Prostate gland (tissue), 2 donors: ENCODE results near the gene SRPK3. TPM values are rescaled to one million over a fixed set of nuclear protein-coding genes. Genes with fewer than 3 reads are reported as not detected.
"Not testable (repeated sequence)": the region's sequence is repeated elsewhere in the genome, so short reads cannot be mapped to it uniquely, and the experiment has no call there.

Experiments
- DNase-seq: peaks from one replicate; pipeline ENCODE4 v3.0.0-alpha.2; 2019; ENCODE audit warnings: low spot score
- H3K27ac ChIP-seq, 2 donors: fragments of 200-600 bp; sonication (generic); 2 replicates each; pipeline ENCODE4 v1.5.1; 2017 to 2019
- H3K27me3 ChIP-seq: fragments of 200-600 bp; sonication (generic); replicated peaks from 2 replicates; pipeline ENCODE4 v1.5.1; 2019; ENCODE audit not compliant: insufficient read depth
- H3K36me3 ChIP-seq, 2 donors: fragments of 200-600 bp; sonication (generic); 1 replicate in 1 of 2; 2 replicates in 1 of 2; pipeline versions ENCODE4 v1.5.1 to v1.8.1; 2017 to 2019
- H3K4me1 ChIP-seq: fragments of 200-600 bp; sonication (generic); replicated peaks from 2 replicates; pipeline ENCODE4 v1.5.1; 2019
- H3K4me3 ChIP-seq, 2 donors: fragments of 200-600 bp; sonication (generic); 2 replicates each; pipeline ENCODE4 v1.5.1; 2017 to 2019
- H3K9me3 ChIP-seq: fragments of 200-600 bp; sonication (generic); 2 replicates; pipeline ENCODE4 v1.5.1; 2017
- POLR2A ChIP-seq: fragments of 450-650 bp; IDR thresholded peaks from one replicate; pipeline ENCODE4 v1.6.1; 2016; ENCODE audit warnings: antibody characterized with exemption, mild to moderate bottlenecking
- POLR2AphosphoS5 ChIP-seq: sonication (generic); formaldehyde crosslinking; IDR thresholded peaks from one replicate; pipeline ENCODE4 v1.6.1; 2017; ENCODE audit warnings: antibody characterized with exemption
- WGBS: methylation state at CpG from one replicate; pipeline ENCODE4 v1.1.5; 2018; 5-methylcytosine and 5-hydroxymethylcytosine counted together
- intact Hi-C: fragments of 100-400 bp; cut with DNase I; formaldehyde crosslinking; loops from one replicate; pipeline ENCODE4 v1.14.2; 2022
- total RNA-seq, 2 donors: library from RNA; depleted of rRNA; stranded (reverse); fragments of >200 nt; gene quantifications; one replicate each; pipeline ENCODE4 v1.1.0, GENCODE V29; 2016
- TF ChIP-seq, protein P1 (sequence below), 4 experiments: fragments of 200-600 bp in 2 of 4; fragments of 450-650 bp in 2 of 4; sonication (generic) in 2 of 4; IDR thresholded peaks; 1 replicate in 3 of 4; 2 replicates in 1 of 4; pipeline ENCODE4 v1.5.1; 2016 to 2019; ENCODE audit warnings: antibody characterized with exemption in 4 of 4, mild to moderate bottlenecking in 2 of 4, moderate library complexity in 2 of 4

Gene SRPK3
- total RNA-seq, 2 donors from 2014 or later, result 1.4 to 2.7 TPM

DNA sequence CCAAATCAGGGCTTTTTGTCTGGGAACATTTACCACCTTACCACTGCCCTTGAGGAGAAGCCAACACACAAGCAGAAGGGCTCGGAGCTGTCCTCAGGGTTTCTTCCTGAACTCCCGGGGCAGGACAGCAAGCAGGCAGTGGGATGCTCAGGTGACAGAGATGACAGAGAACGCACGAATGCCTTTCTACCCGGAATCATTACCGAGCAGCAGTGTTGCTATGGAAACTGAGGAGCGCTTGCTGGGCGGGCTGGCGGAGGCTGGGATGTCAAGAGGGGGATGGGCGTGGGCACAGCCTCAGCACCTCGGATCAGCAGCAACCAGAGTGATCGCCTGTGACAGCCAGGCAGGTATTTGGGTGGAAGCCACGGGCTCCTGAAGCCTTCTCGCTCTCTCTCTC, 31.4 kb downstream of the SRPK3 start:
- TF ChIP-seq POLR2A, result no peak
- no peak for TF ChIP-seq POLR2AphosphoS5
- H3K4me3 ChIP-seq, result no peak overlapping the region
- H3K4me1 ChIP-seq, result no peaks in the 10 kb centered on the region
- no peak for DNase-seq
- no peaks in the 10 kb centered on the region for H3K27me3 ChIP-seq
- no peaks in the 10 kb centered on the region for H3K36me3 ChIP-seq
- intact Hi-C loops, result no loop called here
- 56% methylated on average over 10 of the region's 14 CpGs for WGBS
- H3K9me3 ChIP-seq, result no peaks in the 10 kb centered on the region
- no peak overlapping the region for H3K27ac ChIP-seq

DNA sequence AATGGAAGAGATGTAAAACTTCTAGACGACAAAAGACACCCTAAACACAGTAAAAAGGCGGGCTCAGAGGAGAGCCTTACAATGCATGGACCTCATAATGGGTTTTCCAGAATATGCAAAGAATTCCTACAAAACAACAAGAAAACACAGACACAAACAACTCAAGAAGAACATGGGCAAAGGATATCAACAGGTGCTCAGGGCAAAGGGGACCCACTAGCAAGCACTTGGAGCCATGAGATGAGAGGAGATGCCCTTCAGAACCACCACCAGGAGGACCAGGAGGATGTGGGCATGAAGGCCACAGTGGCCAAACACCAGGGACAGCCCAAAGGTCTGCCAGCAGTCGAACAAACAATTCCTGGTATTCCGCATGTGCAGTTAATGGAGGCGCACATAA, 32.3 kb downstream of the SRPK3 start:
- no peak for DNase-seq
- Histone ChIP-seq H3K27me3 (no peaks in the 10 kb centered on the region), H3K9me3 (no peaks in the 10 kb centered on the region), H3K36me3 (no peaks in the 10 kb centered on the region), H3K4me1 (no peaks in the 10 kb centered on the region), H3K4me3 (no peak overlapping the region), H3K27ac (no peak overlapping the region)
- intact Hi-C loops, result no loop called here
- TF ChIP-seq, protein P1, sequence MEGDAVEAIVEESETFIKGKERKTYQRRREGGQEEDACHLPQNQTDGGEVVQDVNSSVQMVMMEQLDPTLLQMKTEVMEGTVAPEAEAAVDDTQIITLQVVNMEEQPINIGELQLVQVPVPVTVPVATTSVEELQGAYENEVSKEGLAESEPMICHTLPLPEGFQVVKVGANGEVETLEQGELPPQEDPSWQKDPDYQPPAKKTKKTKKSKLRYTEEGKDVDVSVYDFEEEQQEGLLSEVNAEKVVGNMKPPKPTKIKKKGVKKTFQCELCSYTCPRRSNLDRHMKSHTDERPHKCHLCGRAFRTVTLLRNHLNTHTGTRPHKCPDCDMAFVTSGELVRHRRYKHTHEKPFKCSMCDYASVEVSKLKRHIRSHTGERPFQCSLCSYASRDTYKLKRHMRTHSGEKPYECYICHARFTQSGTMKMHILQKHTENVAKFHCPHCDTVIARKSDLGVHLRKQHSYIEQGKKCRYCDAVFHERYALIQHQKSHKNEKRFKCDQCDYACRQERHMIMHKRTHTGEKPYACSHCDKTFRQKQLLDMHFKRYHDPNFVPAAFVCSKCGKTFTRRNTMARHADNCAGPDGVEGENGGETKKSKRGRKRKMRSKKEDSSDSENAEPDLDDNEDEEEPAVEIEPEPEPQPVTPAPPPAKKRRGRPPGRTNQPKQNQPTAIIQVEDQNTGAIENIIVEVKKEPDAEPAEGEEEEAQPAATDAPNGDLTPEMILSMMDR (IDR thresholded peaks at IDR 0.05), result no peak
- no peak for TF ChIP-seq POLR2AphosphoS5
- no peak for TF ChIP-seq POLR2A
- WGBS, result 100% methylated on average over 5 of the region's 5 CpGs

DNA sequence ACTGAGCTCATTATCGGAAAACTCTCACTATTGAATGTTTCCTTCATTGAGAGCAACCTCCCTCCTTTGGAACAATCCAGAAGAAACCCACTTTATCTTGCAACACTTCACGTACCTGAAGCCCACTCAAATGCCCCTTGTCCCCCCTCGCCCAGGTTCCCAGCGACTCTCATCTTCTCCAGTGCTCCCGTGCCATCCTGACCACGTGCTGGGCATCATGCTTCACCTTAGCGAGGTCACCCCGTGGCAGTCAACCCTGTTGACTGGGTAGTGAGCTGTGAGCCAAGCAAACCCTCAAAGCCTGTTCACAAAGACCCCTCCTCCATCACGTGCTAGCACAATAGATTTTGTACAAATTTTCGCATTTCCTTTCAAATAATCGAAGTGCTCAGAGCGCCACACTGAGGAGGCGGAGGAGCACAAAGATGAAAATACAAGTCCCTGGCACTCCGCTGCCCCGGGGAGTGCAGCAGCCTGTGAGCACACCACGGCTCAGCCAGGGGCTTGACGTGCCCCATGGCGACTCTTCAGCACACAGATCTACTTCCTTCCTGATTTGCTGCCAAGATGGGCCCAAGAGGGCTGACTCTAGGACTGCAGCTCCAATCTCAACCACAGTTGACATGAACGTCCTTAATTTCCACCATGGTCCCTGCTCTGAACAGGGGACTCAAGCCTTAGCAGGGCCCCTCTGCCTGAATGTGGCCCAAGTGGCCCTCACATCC, 33.9 kb downstream of the SRPK3 start:
- WGBS, result 81% methylated on average over 19 of the region's 19 CpGs
- Histone ChIP-seq H3K27ac (no peak overlapping the region), H3K4me3 (no peak overlapping the region), H3K9me3 (no peaks in the 10 kb centered on the region), H3K4me1 (no peaks in the 10 kb centered on the region), H3K36me3 (no peaks in the 10 kb centered on the region), H3K27me3 (no peaks in the 10 kb centered on the region)
- intact Hi-C loops, result no loop called here
- no peak for TF ChIP-seq POLR2A
- DNase-seq, result no peak

DNA sequence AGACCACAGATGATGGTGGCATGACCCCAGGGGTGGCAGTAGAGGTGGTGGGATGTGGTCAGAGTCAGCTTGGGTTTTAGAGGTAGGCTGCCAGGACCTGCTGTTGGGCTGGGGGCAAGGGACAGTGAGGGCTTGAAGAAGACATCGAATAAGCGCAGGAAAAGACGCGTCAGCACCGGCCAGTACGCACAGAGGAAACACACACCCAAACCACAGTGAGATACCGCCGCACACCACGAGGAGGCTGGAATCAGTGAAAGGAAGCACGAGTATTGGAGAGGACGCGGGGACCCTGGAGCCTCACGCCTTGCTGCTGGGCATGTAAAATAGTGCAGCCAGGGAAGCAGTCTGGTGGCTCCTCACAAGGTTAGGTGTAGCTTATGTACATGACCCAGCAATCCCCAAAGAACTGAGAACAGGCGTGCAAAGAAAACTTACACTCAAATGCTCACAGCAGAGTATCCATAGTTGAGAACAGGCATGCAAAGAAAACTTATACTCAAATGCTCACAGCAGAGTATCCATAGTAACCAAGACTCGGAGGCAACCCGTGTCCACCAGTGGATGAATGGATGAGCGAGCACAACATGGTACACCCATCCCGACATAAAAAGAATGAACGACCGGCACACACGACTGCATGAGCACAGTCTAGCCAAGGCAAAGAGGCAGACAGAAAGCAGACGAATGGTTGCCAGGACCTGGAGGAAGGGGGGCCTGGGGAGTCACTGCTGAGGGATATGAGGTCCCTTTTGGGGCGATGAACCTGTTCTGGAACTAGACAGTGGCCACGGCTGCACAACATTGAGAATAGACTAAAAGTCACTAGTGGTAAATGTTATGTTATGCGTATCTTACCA, 36.2 kb downstream of the SRPK3 start:
- H3K4me3 ChIP-seq, result no peak overlapping the region
- H3K4me1 ChIP-seq, result no peaks in the 10 kb centered on the region
- DNase-seq, result no peak
- H3K27me3 ChIP-seq, result no peaks in the 10 kb centered on the region
- no peaks in the 10 kb centered on the region for H3K36me3 ChIP-seq
- no peaks in the 10 kb centered on the region for H3K9me3 ChIP-seq
- WGBS, result 74% methylated on average over 25 of the region's 25 CpGs
- H3K27ac ChIP-seq, result no peak overlapping the region
- intact Hi-C loops, result no loop called here
- no peak for TF ChIP-seq POLR2AphosphoS5

DNA sequence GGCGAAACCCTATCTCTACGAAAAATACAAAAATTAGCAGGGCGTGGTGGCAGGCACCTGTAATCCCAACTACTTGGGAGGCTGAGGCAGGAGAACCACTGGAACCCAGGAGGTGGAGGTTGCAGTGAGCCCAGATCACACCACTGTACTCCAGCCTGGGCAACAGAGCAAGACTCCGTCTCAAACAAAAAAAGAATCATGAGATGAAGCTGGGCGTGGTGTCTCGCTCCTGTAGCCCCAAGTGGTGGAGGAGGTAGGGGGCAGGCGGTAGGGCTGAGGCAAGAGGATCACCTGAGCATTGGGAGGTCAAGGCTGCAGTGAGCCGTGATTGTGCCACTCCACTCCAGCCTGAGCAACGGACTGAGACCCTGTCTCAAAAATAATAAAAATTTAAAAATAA, 37.2 kb downstream of the SRPK3 start:
- H3K9me3 ChIP-seq, H3K4me3 ChIP-seq, H3K36me3 ChIP-seq, DNase-seq, H3K27me3 ChIP-seq, intact Hi-C loops, H3K4me1 ChIP-seq, H3K27ac ChIP-seq: not testable (repeated sequence)
- WGBS, result 91% methylated on average over 9 of the region's 9 CpGs

DNA sequence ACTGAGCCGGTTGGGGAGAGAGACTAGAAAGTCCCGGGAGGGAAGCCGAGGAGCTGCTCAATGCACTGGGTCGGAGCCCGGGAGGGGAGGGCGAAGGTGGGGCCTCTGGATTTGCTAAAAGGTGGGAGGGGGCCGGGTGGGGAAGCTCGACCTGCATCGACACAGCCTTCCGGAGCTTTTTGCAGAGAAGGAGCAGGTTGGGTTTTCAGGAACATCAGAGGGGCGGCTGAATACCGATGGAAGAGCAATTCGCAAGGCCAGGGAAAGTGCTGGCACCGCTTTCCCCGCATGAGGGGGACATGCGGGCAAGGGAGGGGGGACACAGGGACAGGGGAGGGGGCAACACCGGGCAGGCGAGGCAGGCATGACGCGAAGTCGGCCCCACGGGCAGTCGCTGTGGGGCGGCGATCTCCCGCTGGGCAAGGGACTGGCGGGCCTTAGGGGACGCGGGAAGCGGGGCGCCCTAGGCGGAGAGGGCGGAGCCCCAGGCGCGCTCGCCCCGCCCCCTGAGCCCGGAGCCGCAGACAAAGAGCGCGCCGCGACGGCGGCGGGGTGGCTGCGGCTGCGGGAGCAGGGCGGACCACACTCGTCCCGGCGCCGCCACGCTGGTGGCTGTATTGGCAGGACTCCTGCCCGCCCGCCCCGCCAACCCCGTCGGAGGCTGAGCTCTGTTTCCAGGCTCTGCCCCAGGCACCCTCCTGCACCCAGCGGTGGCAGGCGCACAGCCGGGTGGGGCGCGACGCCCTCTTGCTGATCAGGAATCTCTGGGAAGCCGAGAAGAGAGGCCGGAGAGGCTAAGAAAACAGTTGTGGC, 37.9 kb downstream of the SRPK3 start:
- TF ChIP-seq POLR2A (no peak), POLR2AphosphoS5 (no peak)
- TF ChIP-seq, protein P1 (IDR thresholded peaks at IDR 0.05), result no peak
- Histone ChIP-seq H3K36me3 (no peaks in the 10 kb centered on the region), H3K4me3 (peak overlapping the region; percentile 24 to 27), H3K27ac (no peak overlapping the region), H3K27me3 (no peaks in the 10 kb centered on the region), H3K9me3 (no peaks in the 10 kb centered on the region), H3K4me1 (no peaks in the 10 kb centered on the region)
- no peak for DNase-seq
- WGBS, result 16% methylated on average over 12 of the region's 67 CpGs
- intact Hi-C loops, result no loop called here
